AG04450 (cell line): Measurements from ENCODE around the gene PRKAR1B. TPM values are rescaled to one million over a fixed set of nuclear protein-coding genes. Genes with fewer than 3 reads are reported as not detected.

Experiments
- CTCF ChIA-PET: fragments of 300-600, 350-600 bp; formaldehyde crosslinking; extraction: SDS; loops from one replicate; lab custom pipeline; 2022; ENCODE audit warnings: antibody characterized with exemption, inconsistent platforms; lab: Charles Lee
- POLR2A ChIA-PET: fragments of 350-600 bp; formaldehyde crosslinking; extraction: SDS; loops from one replicate; lab custom pipeline; 2021; ENCODE audit warnings: antibody characterized with exemption, inconsistent platforms; lab: Yijun Ruan, JAX
- DNase-seq: peaks from one replicate; pipeline ENCODE4 v3.0.0-alpha.2; 2011; ENCODE audit warnings: low read depth, low spot score
- H3K27ac ChIP-seq: one replicate; pipeline ENCODE4 v1.5.1; 2012; ENCODE audit warnings: low read depth, low read length, control low read depth
- H3K27me3 ChIP-seq: one replicate; pipeline ENCODE4 v1.6.0; 2012; ENCODE audit warnings: low read length; ENCODE audit not compliant: control insufficient read depth, insufficient read depth
- H3K4me3 ChIP-seq: 2 replicates; pipeline ENCODE4 v1.5.1; 2011; ENCODE audit warnings: mild to moderate bottlenecking, low read depth, low read length, control low read depth
- H3K9me3 ChIP-seq: 2 replicates; pipeline ENCODE4 v1.5.1; 2012; ENCODE audit warnings: low read length; ENCODE audit not compliant: control insufficient read depth, insufficient read depth
- CTCF ChIP-seq: IDR thresholded peaks from 2 replicates; pipeline ENCODE4 v1.5.1; 2011; ENCODE audit warnings: low read depth, low read length, control low read depth, inconsistent platforms
- polyA plus RNA-seq: library from polyadenylated mRNA; depleted of rRNA; stranded (reverse); fragments of >200 nt; gene quantifications from 2 replicates; pipeline ENCODE4 v1.2.3, GENCODE V29; 2011

Gene PRKAR1B
- polyA plus RNA-seq, 1 experiment: 16.1 TPM

GRCh38 chr7:532379-533143, 194.5 kb downstream of the PRKAR1B start:
- H3K9me3 ChIP-seq: peaks cover 5% of the 10 kb centered on the region; the same call in 1 of the 2 replicates
- peaks cover 19% of the 10 kb centered on the region for H3K27me3 ChIP-seq
- H3K27ac ChIP-seq: no peak overlapping the region
- no peak for TF ChIP-seq CTCF
- POLR2A ChIA-PET: no interaction called here
- DNase-seq: no peak
- H3K4me3 ChIP-seq: no peak overlapping the region
- CTCF ChIA-PET: no interaction called here

DNA sequence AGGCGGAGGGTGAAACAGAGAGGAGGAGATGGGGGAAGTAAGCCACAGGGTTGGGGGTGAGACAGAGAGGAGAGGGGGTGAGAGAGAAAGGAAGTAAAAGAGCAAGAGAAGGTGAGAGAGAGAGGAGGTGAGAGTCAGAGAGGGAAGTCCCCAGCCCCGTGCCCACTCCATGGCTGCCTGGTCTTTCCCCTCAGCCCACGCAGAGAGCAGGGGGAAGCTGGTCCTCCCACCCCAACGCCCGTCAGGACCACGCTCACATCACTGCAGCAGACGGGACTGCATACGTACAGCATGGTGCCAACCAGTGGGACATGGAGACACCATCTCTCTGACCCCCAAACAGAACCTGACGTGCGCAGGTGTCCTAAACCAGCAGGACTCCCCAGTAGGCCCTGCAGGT, 195.3 kb downstream of the PRKAR1B start:
- ChIA-PET POLR2A (no interaction called here), CTCF (no interaction called here)
- H3K27me3 ChIP-seq: peaks cover 20% of the 10 kb centered on the region
- peaks cover 2% of the 10 kb centered on the region for H3K9me3 ChIP-seq
- no peak overlapping the region for H3K27ac ChIP-seq
- no peak for TF ChIP-seq CTCF
- no peak for DNase-seq
- H3K4me3 ChIP-seq: no peak overlapping the region

DNA sequence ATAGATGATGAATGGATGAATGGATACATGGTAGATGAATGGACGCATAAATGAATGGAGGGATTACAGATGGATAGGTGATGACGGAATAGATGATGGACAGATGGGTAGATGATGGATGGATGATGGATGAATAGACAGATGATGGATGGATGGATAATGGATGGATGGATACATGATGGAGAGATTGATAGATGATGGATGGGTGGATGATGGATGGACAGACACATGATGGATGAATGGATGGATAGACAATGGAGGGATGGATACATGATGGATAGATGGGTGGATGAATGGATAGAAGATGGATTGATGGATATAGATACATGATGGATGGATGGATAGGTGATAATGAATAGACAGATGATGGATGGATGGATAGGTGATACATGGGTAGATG, 198.6 kb downstream of the PRKAR1B start:
- DNase-seq: no peak
- Histone ChIP-seq H3K9me3 (peaks cover 12% of the 10 kb centered on the region), H3K27me3 (peaks cover 36% of the 10 kb centered on the region), H3K27ac (no peak overlapping the region), H3K4me3 (no peak overlapping the region)
- TF ChIP-seq CTCF: no peak
- ChIA-PET POLR2A (no interaction called here), CTCF (no interaction called here)

DNA sequence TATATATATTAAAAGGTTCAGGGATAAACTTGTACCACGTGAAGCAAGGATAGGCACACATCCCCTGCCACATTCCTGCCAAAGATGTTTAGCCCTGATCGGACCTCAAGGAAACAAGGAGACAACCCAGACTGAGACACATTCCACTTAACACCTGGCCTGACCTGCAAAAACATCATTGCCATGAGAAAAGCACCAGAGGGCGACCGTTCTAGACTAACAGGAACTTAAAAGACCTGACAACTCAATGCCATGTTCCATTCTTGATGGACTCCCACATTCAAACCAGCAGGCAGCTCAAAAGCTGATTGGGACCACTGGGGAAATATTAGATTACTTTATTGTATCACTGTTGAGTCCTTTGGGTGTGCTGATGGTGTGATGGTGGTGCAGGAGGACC, 199.4 kb downstream of the PRKAR1B start:
- no peak for DNase-seq
- no peak overlapping the region for H3K4me3 ChIP-seq
- ChIA-PET CTCF (no interaction called here), POLR2A (no interaction called here)
- H3K9me3 ChIP-seq: peaks cover 12% of the 10 kb centered on the region
- no peak for TF ChIP-seq CTCF
- H3K27ac ChIP-seq: no peak overlapping the region
- H3K27me3 ChIP-seq: peaks cover 41% of the 10 kb centered on the region

DNA sequence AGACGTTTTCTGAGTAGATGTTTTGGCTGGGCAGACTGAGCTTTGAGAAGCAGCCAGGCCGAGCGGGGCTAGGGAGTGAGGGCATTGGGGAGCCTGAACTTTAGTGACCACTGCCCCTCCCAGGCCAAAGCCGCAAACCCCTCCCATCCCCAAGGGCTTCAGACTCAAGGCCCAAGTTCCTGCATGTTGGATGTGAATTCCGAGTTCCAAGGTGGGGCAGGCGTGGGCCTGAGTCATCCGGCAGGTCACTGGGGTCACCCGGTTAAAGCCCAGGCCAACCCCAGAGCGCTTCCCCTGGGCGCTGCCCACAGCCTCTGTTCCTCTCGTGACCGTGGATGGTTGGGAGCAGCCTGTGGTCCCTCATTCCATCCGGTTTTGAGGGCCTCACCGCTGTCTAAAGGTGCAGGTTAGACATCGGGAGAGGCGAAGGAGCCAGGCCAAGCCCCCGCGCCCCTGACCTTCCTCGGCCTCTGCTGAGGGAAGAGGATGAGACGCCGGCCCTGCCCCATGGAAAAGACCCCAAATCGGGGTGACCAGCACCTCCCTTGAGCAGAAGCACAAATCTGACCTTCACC, 200.5 kb downstream of the PRKAR1B start:
- ChIA-PET CTCF (no interaction called here), POLR2A (no interaction called here)
- no peak for TF ChIP-seq CTCF
- peaks cover 45% of the 10 kb centered on the region for H3K27me3 ChIP-seq
- no peak overlapping the region for H3K27ac ChIP-seq
- no peak for DNase-seq
- peaks cover 12% of the 10 kb centered on the region for H3K9me3 ChIP-seq
- no peak overlapping the region for H3K4me3 ChIP-seq
